ENCODE data around the gene PTTG2.
"Not testable (repeated sequence)": the region's sequence is repeated elsewhere in the genome, so short reads cannot be mapped to it uniquely, and the experiment has no call there.

Gene PTTG2

GRCh38 chr4:37956941-37957340 is 3.3 kb upstream of the PTTG2 start:
- no peak for DNase-seq (ENCODE audit: low read depth, low spot score)

- DNase-seq (ENCODE audit: low read depth, low spot score) = no peak
Observed at GRCh38 chr4:37958932-37959331, 1.3 kb upstream of the PTTG2 start.

- DNase-seq (ENCODE audit: low read depth, low spot score) = no peak
Observed at GRCh38 chr4:37960679-37961450, 667 bp downstream of the PTTG2 start.

DNA sequence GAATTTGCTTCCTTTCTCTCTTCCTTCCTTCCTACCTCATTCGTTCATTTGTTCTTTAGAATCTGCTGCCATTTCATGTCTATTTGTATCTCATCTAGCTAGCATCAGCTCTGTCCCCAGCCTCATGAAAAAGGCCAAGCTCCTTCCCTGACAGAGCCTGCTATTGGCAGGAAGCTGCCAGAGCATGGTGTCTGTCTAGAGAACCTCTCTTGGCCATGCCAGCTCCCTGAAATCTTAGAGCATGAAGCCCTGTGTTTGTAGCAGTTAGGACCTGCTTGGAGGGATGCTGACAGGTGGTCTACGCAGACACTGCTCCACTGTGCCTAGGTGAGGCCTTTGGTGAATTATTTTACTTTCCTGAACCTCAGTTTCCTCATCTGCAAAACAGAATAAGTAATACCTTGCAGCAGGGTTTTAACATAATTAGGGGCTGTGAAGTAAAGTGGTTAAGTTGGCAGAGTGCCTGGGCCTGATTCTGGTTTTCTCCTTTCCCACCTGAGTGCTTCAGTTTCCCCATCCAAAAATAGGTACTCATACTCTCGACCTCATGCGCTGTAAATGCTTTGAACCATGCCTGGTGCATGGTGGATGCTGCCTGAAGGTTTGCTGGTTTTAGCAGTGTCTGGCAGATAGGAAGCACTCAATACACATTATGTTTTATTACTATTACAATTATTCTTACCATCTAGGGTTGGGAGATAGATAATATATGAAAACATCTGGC is 4.7 kb downstream of the PTTG2 start:
- no peak for DNase-seq (ENCODE audit: low read depth, low spot score)

GRCh38 chr4:37966044-37966443 is 5.8 kb downstream of the PTTG2 start:
- DNase-seq (ENCODE audit: low read depth, low spot score) = no peak

DNA sequence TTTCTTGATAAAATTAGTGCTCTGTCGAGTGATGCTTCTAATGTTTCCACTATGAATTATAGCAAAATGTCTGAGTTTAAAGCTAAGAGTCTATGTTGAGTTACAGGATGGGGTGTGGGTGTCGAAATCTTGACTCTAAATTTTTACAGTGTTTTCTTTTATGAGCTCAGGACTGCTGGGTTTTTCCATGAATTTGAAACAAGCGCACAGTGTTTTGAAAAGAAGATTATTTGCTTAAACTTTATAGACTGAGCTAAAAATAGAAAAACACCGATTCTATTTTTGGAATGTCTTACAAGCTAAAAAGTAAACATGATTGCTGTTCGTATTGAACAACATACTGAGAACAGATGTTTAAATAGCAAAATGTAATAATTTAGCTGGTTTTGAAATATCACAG is 7.5 kb downstream of the PTTG2 start:
- DNase-seq (ENCODE audit: low read depth, low spot score) = no peak

DNA sequence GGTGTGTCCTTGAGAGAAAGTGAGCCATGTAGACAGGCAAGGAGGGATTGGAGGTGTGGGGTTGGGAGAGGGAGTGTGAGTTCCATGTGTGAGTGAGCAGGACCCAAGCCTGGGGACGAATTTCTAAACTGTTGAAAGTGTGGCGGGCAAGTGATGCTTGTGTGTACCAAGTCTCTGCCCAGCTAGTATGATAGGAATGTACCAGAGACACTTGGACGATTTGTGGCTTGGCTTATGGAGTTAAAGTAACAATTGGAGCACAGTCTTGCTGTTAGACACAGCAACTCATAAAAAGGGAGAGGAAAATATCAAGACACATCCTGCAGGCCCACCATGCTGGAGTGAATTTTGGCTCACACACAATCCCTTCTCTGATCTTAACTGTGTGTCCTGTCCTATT is 8.5 kb downstream of the PTTG2 start:
- DNase-seq (ENCODE audit: low read depth, low spot score) = no peak

DNA sequence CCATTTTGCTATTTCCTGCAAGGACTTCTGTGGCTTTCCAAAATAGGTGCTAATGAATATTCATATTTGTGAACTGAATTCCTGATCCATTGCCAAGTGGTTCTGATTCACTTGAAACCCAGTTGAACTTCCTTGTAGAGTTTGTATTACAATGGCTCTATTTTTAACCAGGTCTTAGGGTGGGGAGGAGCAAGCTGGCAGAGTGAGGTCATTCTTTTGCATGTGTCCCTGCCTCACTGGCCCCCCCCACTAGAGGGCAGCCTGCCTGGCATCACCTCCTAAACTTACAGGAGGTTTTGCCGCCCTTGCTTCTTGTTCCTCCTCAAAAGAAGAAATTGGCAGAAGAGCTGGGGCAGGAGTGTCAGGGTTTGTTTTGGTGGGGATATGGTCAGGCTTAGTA is 10.5 kb downstream of the PTTG2 start:
- peak; percentile 18 for DNase-seq (ENCODE audit: low read depth, low spot score)

GRCh38 chr4:37971202-37971601 is 11.0 kb downstream of the PTTG2 start:
- no peak for DNase-seq (ENCODE audit: low read depth, low spot score)

DNA sequence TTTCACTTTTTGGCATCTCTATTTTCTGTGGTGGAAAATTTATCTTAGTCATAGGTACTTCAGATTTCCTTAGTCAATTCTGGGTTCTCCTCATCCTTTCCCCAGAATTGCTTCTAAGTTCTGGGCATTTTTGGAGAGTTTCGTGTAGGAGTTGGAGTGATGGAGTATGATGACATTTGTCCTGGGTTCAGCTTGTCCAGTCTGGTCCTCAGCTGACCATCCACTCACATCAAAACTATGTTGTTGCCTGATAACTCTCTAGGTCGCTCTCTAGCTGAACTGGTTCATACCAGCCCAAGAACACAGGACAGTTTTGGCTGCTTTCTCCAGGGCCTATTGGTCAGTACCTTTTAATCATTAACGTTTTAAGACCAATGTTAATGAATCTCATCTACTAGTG is 13.2 kb downstream of the PTTG2 start:
- DNase-seq (ENCODE audit: low read depth, low spot score) = no peak

GRCh38 chr4:37975321-37975822 is 15.2 kb downstream of the PTTG2 start:
- not testable (repeated sequence) for DNase-seq (ENCODE audit: low read depth, low spot score)

DNA sequence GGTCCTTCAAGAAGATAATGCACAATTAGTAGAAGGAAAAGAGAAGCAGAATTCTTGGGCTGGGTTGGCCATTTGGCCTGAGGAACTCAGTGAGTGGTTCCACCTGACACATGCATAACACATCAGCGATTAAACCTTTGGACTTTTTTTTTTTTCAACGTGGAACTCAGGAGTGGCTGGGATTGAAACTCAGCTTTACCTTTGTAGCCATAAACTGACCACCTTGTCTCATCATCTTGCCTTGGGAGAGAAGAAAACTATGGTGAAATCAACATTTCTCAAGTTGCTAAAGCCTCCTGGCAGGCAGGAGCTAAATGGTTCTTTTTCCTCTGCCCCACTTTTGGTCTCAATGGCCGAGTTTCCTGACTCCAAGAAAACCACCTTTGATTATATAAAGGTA is 16.3 kb downstream of the PTTG2 start:
- no peak for DNase-seq (ENCODE audit: low read depth, low spot score)

GRCh38 chr4:37976991-37977470 is 16.8 kb downstream of the PTTG2 start:
- peak; percentile 52 for DNase-seq (ENCODE audit: low read depth, low spot score)

- DNase-seq (ENCODE audit: low read depth, low spot score) = peak; percentile 53
Observed at GRCh38 chr4:37977471-37978247, 17.5 kb downstream of the PTTG2 start.

DNA sequence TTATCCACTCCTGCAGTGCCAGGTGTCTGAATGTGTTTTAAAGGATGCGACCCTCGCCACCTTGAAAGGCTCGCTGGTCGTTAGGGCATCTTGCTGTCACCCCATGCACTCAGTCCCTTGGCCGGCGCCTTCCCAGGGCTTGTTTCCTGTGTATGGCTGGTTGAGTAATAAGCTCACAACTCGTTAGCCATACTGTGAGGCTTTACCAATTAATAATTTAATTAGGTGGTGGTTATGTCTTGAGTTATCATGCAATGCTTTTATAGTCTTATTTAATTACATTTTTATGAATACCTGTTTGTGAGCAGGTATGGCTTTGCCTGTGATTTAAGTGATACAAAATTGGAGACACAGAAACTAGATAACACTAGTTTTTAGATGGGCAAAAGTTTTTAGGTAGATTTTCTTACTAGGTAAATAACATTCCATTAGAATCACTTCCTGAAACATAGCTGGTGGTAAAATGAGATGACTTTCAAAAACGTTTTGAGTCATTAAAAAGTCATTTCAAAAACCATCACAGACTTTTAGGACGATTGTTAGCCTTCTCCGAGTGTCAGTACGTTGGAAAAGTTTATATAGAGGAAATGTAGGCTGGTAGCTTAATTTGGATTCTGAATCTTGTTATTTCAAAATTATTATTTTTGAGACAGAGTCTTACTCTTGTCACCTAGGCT is 18.2 kb downstream of the PTTG2 start:
- no peak for DNase-seq (ENCODE audit: low read depth, low spot score)

DNA sequence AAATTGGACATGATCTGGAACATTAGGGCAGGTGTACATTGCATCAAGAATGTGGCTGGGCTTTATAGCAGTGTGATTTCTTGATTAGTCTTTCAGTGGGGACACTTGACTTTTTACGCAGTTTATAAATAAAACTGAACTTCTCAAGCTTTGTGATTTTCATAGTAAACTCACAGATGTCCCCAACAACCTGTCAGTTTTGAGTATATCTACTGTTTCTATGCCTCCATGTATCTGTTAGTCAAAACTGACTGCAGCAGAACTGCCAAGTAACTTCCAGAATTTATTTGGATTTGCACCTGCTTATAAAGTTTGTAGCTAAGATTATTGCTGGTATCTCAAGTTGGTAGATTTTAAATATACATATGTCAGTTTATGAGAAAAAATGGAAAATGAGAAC is 20.0 kb downstream of the PTTG2 start:
- DNase-seq (ENCODE audit: low read depth, low spot score) = no peak

DNA sequence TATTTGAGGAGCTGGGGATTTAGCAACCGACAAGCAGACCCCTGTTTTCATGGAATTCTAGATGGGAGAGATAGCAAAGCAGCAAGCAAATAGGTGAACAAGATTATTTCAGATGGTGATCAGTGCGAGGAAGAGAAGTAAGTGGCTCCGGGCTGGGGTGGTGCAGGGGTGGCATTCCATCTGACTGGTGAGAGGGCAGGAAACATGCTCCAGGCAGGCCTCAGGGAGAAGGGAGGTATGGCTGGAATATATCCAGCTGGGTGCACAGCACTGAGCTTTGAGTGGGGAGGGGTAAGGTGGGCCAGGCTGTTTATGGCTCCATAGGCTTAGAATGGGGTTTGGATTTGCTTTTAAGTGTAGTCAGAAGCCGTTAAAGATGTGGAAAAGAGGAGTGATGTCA is 21.2 kb downstream of the PTTG2 start:
- no peak for DNase-seq (ENCODE audit: low read depth, low spot score)

DNA sequence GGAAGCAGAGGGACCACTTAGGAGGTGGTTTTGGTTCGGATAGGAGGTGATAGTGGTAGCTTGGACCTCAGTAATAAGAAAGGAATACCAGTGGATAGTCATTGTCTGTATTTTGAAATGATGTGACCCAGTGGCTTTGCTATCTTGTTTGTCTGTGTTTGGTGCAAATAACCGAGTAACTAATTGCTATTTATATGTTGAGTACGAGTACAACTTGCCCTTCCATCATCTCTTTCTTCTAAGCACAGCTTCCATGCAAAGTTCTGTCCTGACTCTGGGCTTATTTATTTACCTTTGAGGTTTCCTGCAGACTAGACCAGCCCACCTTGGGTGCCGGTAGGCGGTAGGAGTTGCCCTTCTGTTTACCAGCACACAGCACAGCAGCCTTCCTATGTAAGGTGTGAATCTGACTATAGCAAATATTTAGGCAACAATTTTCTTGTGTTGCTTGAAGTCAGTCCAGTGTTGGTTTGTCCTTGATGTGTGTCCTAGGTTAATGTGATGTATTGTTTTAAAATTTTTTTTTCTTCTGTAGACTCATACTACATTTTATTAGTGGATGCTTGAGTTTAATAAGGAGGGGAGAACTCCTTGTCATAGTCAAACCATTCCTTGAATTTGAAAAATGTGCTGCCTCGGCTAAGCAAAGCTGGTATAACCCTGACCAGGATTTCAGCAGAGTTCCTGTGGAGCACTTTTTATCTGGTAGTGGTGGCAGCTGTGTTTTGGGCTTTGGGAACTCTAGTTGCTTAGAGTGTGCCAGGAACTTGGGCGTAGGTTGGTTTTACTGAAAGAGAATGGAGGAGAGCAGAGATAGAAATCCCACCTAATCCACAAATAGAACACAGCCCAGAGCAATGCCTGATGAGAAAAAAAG is 21.9 kb downstream of the PTTG2 start:
- no peak for DNase-seq (ENCODE audit: low read depth, low spot score)

DNA sequence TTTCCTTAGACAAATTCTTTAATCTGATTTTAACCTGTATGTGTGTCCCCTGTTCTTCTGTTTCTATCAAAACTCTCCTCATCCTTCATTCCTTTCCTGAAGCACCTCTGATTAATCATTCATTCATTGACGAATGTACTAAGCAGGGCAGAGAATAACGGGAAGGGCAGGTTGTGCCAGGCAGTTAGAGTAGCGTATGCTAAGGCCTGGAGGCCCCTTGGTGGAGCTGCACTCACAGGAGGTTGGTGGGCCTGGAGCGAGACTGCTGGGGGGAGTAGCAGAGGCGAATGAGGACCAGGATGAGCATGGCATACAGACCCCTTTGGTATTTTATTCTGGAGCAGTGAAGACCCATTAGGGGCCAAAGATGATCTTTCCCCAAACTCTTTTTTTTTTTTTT is 22.5 kb downstream of the PTTG2 start:
- no peak for DNase-seq (ENCODE audit: low read depth, low spot score)

- no peak for DNase-seq (ENCODE audit: low read depth, low spot score)
Observed at GRCh38 chr4:37983951-37984350, 23.8 kb downstream of the PTTG2 start.
